Esophagus mucosa (tissue), 1 donor: ENCODE measurements around the gene TBL1X. TPM values are rescaled to one million over a fixed set of nuclear protein-coding genes. Genes with fewer than 3 reads are reported as not detected.
"Not testable (repeated sequence)": the region's sequence is repeated elsewhere in the genome, so short reads cannot be mapped to it uniquely, and the experiment has no call there.

ENCODE experiments used
- ATAC-seq: fragments of 200-7000 bp; cut with Tn5 transposase; one replicate; pipeline ENCODE4 v1.9.1; 2020
- total RNA-seq: library from RNA; stranded (reverse); gene quantifications from one replicate; pipeline ENCODE4 v1.2.4, GENCODE V29; 2023
- donor health status: DM: yes; HTN: yes; CAD: no.

Gene TBL1X
- total RNA-seq, 1 donor from 2014 or later = 21.8 TPM

- no peak for ATAC-seq
Observed at GRCh38 chrX:9500584-9500983, 35.7 kb downstream of the TBL1X start.

GRCh38 chrX:9501362-9501761 lies 36.5 kb downstream of the TBL1X start:
- ATAC-seq = no peak

GRCh38 chrX:9503261-9503660 lies 38.4 kb downstream of the TBL1X start:
- ATAC-seq = no peak

DNA sequence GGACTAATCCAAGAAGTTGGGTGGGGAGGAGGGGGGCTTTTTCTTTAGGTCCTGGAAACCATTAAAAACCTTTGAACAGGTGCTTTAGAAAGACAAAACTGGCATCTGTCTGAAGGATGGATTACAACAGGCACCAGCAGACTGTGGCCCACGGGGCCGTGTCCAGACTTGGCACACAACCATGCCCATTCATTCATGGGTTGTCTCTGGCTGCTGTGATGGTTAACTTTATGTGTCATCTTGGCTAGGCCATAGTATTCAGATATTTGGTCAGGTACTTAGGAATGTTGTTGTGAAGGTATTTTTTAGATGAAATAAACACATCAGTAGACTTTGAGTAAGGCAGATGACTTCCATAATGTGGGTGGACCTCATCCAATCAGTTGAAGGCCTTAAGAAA lies 45.5 kb downstream of the TBL1X start:
- no peak for ATAC-seq

DNA sequence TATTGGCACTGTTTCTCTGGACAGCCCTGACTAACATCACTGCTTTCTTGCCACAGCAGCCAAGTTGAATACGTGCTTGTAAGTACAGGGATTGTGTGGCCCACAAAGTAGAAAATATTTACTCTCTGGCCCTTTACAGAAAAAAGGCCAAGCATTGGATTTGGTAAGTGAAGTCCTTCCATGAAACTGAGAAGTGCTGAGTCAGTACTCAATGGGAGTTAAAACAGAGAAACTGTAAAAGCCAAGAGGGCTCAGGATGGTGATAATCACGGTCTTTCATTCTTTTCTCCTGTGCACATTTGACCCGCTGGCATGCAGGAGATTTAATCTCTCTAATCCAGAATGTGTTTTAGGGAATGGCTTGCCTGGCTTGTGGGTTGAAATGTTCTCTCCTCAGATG lies 46.1 kb downstream of the TBL1X start:
- ATAC-seq = no peak

DNA sequence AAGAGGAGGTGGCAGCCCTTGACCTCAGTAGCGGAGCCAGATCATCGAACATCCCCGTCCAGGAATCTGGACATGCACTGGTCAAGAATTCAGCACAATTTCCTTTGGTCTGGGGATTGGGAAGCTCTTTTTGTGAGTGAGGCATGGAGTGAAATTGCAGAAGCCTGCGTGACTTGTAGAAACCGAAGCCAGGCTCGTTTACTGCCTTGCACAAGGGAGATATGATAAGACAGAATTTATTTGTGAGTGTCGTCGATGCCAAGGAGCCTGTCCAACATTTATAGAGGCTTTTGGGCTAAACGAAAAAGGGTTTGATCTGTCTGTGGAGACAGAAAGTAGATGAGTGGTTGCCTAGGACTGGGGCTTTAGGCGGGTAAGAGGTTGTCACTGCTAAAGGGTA lies 50.6 kb downstream of the TBL1X start:
- ATAC-seq = no peak

- no peak for ATAC-seq
Observed at GRCh38 chrX:9515973-9516538, 51.2 kb downstream of the TBL1X start.

DNA sequence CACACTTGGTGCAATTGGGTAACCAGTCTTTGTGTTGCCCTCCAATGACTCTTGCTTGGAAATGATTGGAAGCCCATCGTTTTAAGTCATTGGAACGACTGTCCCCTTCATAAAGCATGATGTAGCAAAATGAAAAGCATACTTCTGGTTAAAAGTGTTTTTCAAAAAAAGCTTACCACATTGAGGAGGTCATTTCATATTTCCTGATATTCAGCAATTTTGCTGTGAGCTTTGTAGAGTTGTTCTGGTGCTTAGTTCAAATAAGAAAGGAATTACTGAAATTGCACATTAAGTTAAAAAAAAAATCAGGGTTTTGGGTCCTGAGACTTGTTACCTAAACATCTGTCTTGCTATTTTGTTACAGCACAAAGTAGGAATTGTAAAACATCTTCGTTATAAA lies 51.8 kb downstream of the TBL1X start:
- ATAC-seq = no peak

- ATAC-seq = no peak
Observed at GRCh38 chrX:9518051-9518450, 53.2 kb downstream of the TBL1X start.

GRCh38 chrX:9518889-9519288 lies 54.0 kb downstream of the TBL1X start:
- no peak for ATAC-seq

DNA sequence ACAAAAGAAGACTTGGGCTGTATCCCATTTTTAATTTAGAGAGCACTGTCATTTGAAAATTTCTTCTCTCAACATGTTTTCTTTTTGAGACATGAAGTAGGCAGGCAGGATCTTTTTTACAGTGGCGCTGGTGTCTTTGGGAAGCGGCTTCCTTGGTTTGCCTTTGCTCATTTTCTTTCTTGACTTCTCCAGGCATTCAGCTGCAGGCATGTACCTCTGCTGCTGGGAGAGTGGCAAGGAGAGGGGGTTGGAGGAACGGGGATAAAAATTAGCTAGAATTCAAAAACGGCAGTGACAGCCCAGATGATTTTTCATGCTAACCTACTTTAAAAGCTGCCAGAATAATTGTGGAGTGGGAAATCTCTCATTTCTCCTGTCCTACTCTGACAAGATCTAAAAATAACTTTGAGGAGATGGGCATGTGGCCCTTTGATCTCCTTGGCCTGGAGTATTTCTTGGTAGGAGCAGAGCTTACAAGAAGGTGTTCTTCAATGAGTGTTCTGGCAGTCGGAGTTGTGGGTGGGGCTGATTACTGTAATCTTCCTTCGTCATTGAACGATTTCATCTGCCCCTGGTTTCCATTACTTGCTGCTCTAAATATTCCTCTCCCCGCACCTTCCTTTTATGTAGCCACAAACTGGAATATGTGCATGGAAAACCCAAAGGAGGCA lies 54.8 kb downstream of the TBL1X start:
- ATAC-seq = no peak

DNA sequence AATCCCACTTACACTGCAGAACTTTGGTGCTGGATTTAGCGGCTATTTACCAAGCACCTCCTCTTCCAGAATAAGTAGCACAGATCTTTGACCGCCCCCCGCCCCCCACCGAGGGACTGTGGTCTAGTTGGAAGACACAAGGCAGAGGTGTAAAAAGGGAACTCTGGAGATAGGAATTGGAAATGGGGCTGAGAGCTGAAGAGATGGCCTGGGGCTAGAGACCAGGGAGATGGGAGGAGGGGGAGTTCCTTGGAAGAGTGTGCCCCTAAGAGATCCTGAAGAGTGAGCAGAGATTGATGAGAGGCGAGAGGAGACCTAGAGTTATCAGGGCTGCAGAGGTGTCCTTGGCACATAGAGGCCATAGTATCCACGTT lies 55.3 kb downstream of the TBL1X start:
- no peak for ATAC-seq

DNA sequence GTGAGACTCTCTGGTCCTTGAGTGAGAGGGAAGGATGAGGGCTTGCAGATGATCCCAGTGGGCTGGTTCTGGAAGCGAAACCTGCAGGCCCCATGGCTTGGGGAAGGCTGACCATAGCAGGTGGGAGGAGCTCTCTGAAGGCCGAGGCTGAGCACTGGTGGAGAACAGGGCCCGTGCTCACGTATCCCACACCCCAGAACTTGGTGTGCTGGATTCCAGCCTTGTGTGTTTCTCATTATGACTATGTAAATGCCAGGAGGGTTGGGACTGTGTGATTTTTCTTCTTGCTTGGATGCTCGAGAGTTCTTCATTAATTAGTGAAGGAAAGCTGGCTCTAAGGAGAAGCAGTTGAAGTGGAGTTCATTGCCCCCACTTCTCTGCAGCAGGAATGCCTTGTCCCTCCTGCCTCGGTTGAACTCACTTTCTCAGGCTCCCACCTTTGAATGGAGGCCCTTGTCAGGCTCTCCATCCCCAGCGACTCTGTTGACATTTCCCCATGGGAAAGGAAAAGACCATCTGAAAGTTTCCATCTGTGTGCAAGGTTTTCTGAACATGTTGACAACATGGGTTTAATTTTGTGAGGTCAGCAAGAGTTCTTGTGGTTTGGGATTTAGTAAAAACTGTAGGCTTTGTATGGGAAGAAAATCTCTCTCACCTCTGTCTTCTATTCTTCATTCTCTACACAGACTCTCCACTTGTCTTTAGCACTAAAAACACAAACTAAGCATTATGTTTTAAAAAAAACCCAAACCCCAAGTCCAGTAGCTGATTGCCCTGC lies 57.7 kb downstream of the TBL1X start:
- ATAC-seq = no peak

DNA sequence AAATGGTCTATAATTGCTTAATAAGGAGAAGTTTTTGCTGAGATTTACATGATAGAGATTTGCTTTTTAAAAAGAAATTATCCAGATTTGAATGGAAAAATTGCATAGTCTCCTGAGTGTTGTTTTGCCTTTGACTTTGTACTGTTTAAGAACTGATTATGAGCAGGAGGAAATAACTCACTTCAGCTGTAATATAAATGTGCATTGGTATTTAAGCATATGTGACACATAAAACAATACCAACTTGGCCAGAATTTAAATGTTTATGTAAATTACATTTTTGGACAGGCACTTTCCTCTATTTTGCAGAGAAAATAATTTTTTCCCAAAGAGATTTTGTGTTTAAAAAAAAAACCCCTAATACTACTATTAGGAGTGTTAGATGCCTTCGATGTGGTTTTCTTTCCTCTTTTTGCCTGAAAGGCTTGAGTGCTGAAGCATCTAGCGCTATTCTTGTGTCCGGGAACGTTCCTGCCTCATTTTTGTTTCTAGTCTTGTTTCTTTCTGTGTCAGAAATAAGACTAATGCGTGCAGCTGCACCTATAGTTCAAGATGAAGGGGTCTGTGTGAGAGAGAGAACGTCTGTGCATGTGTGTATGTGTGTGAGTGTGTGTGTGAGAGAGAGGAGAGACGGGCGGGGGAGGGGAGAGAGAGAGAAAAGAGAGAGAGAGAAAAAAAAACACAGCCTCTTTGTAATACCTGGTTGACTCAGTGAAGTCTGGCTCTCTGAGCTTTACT lies 60.8 kb downstream of the TBL1X start:
- no peak for ATAC-seq

GRCh38 chrX:9526965-9527364 lies 62.1 kb downstream of the TBL1X start:
- ATAC-seq = no peak

- ATAC-seq = no peak
Observed at GRCh38 chrX:9528498-9528897, 63.6 kb downstream of the TBL1X start.

- ATAC-seq = no peak
Observed at GRCh38 chrX:9529223-9529622, 64.4 kb downstream of the TBL1X start.

- peak; percentile 28 for ATAC-seq
Observed at GRCh38 chrX:9530848-9531274, 66.0 kb downstream of the TBL1X start.

GRCh38 chrX:9532349-9532748 lies 67.5 kb downstream of the TBL1X start:
- no peak for ATAC-seq

DNA sequence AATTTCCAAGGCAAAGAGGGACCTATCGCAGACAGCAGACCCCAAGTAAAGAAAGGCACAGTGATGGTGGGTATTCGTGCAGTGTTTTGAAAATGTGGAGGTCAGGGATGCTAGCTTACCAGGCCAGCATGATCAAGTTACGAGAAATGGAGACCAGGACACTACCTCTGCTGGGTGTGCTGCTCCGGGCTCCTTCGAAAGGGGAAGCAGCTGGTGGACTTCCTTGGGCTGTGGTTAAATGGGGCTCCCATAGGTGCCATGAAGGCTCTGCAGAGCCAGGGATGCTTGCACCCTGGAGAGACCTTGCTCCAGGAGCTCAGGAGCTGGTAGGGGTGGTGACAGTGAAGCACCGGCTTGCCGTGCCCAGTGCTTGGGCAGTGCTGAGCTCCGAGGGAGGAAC lies 68.8 kb downstream of the TBL1X start:
- no peak for ATAC-seq

DNA sequence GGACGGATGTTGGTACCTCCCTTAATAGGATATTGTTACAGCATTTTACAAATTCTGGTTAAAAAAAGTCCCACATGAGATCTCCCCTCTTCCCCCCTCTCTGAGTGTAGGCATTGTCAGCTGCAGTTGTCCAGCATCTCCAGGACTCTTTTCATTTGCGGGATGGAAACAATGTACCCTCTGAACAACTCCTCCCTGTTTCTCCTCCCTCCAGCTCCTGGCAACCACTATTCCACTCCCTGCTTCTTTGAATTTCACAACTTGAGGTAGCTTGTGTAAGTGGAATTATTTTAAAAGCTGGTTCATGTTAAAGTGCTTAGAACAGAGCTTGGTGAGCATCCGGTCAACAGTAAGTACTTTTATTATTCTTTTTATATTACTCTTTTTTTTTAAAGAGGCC lies 69.8 kb downstream of the TBL1X start:
- no peak for ATAC-seq

DNA sequence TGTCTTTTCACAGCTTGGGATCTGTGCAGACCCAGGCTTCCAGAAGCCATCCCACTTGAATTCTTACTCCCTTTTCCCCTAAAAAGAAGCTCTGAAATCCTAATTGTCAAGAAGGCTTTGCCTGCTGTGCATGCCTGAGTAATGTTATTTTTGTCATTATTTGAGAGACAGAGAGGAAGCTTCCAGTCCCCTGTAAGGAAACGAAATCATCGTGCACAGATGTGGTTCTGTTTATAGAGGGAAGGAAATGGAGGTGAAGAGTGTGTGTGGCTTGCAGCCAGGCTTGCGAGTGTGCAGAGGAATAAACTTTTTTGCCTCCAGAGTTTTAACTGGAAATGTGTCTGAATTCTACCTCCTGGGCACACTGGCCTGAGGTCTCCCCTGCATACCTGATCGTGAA lies 70.2 kb downstream of the TBL1X start:
- no peak for ATAC-seq

DNA sequence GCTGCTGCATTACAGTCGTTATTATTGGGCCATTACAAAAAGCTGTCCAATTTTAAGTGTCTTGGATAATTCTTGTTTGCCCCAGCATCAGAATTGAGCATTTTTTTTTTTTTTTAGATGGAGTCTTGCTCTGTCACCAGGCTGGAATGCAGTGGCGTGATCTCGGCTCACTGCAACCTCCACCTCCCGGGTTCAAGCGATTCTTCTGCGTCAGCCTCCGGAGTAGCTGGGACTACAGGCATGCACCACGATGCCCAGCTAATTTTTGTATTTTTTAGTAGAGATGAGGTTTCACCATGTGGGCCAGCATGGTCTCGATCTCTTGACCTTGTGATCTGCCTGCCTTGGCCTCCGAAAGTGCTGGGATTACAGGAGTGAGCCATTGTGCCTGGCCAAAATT lies 71.3 kb downstream of the TBL1X start:
- ATAC-seq = not testable (repeated sequence)
